HG03139 (cell line): ENCODE data around the gene MPLKIP.
"Not testable (repeated sequence)": the region's sequence is repeated elsewhere in the genome, so short reads cannot be mapped to it uniquely, and the experiment has no call there.

Experiments used
- ATAC-seq: cut with Tn5 transposase; IDR thresholded peaks from one replicate; pipeline ENCODE4 v1.9.1; 2021; ENCODE audit not compliant: unreplicated experiment

MPLKIP gene

GRCh38 chr7:40133561-40134427, 628 bp downstream of the MPLKIP start:
- ATAC-seq = no peak

- no peak for ATAC-seq
Measured at GRCh38 chr7:40122940-40123254, 11.5 kb downstream of the MPLKIP start.

GRCh38 chr7:40122100-40122939, 12.1 kb downstream of the MPLKIP start:
- ATAC-seq = not testable (repeated sequence)

DNA sequence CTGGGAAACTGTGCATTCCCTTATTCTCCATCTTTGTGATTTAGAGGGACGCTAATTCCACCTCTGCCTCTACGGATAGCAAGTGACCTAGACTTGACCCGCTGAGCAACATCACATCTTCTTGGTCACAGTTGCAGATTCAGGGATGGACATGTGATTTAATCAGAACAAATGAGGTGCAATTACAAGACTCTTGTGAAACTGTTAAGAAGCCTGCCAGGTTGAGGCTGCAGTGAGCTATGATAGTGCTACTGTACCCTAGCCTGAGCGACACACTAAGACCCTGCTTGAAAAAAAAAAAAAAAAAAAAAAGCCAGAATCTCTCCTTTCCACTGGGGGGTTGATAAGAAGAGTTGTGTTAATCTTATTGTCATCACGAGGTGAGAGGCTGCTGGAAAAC, 14.4 kb downstream of the MPLKIP start:
- no peak for ATAC-seq

- ATAC-seq = not testable (repeated sequence)
Measured at GRCh38 chr7:40118201-40118600, 16.2 kb downstream of the MPLKIP start.

- not testable (repeated sequence) for ATAC-seq
Measured at GRCh38 chr7:40117199-40117598, 17.2 kb downstream of the MPLKIP start.

DNA sequence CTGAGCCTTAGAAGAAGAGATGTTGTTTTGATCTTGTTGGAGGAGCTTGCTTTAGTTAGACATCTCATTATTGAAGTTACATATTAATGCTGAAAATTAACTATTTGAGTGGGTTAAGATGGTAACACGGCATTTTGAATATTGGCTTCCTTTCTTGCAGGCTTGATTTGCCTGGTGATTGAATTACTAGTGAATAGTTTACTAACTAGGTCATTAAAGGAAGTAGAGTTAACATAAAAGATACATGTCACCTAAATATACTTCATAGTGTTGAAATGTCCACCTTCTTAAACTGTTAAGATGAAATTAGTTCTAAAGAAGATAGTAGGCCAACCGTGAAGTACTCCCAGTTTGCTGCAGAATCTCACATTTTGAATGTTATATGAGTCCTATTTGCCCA, 18.5 kb downstream of the MPLKIP start:
- ATAC-seq = no peak

- no peak for ATAC-seq
Measured at GRCh38 chr7:40105879-40106473, 28.4 kb downstream of the MPLKIP start.

GRCh38 chr7:40102897-40103296, 31.5 kb downstream of the MPLKIP start:
- no peak for ATAC-seq

DNA sequence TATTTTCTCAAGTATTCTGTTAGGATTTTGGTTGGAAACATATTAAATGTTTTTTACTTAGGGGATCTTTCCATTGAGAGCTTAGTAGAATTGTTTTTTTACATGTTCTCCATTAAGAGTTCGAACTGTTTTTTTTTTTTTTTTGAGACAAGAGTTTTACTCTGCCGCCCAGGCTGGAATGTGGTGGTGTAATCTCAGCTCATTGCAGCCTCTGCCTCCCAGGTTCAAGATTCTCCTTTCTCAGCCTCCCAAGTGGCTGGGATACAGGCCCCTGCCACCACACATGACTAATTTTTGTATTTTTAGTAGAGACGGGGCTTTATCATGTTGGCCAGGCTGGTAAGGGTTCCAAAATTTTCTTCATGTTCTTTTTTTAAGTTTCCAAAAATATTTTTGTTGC, 33.2 kb downstream of the MPLKIP start:
- no peak for ATAC-seq

DNA sequence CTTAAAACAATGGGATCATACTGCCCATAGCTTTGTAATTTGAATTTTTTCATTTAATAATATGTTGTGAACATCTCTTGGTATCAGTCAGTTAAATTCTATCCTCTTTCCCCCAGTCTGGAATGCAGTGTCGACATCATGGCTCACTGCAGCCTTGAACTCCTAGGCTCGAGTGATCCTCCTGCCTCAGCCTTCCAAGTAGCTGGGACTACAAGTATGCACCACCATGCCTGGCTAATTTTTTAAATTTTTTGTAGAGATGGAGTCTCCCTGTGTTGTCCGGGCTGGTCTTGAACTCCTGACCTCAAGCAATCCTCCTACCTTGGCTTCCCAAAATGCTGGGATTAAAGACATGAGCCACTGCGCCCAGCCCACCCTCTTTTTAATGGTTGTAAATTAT, 34.6 kb downstream of the MPLKIP start:
- no peak for ATAC-seq

GRCh38 chr7:40098810-40099209, 35.6 kb downstream of the MPLKIP start:
- ATAC-seq = no peak

GRCh38 chr7:40097728-40098127, 36.7 kb downstream of the MPLKIP start:
- ATAC-seq = no peak

DNA sequence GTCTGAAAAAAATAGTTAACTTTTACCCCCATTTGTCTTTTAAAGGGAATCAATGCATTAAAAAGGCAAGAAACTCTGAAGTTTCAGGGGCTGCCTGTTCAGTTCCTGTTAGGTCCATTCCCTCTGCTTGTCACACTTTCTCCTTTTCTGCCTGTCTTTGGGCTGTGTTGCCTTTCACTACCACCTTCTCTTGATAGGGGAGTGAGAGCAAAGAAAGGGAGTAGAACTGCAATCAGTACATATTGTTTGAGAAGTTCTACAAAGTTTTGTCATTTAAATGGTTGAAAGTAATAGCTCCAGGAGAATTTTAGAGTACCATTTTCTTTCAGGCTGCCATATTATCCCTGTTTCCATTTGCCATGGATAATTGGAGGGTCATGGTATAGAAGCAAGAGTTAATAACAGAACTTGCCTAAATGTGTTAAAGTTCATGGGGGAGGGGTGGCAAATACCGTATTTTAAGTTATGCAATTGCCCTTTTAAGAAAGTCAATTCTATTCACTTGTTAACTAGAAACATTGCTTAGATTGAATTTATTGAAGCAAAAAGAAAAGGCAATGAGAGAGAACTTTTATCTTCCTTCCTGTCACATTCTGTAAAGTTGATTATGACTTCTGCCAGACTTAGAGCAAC, 38.6 kb downstream of the MPLKIP start:
- ATAC-seq = no peak

DNA sequence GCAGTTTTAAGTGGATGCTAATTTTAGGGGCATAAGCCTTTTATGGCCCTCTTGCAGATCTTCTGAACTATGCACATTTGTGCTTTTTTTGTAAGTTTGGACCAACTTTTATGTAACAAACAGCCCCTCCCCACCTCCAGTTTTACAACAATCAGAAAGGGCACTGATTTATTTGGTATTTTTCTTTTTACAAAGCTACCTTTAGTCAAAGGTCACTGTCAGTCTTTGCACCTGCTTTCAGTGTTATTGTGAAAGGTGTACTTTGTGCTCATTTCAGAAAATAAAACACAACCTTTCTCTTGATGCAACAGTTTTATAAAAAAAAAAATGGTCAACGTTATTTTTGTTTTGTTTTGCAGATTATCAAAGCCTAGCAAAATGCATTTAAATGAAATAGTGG, 39.2 kb downstream of the MPLKIP start:
- no peak for ATAC-seq

DNA sequence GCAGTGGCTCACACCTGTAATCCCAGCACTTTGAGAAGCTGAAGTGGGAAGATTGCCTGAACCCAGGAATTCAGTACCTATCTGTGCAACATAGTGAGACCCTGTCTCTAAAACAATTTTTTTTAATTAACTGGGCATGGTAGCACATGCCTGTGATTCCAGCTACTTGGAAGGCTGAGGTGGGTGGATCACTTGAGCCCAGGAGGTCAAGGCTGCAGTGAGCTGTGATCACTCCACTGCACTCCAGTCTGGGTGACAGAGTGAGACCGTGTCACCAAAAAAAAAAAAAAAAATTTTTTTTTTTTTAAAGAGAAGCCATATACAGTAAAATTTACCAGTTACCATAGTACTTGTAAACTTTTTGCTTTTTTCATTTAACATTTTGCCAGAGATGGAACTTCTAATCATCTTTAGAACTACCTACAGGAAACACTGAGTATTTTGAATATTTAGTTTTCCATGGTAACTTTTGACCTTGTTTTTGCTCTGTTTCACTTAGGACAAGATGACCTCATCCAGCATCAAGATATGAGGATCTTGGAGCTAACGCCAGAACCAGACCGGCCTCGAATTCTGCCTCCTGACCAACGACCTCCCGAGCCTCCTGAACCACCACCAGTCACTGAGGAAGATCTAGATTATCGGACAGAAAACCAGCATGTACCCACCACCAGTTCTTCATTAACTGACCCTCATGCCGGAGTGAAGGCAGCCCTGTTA, 40.6 kb downstream of the MPLKIP start:
- ATAC-seq = no peak

DNA sequence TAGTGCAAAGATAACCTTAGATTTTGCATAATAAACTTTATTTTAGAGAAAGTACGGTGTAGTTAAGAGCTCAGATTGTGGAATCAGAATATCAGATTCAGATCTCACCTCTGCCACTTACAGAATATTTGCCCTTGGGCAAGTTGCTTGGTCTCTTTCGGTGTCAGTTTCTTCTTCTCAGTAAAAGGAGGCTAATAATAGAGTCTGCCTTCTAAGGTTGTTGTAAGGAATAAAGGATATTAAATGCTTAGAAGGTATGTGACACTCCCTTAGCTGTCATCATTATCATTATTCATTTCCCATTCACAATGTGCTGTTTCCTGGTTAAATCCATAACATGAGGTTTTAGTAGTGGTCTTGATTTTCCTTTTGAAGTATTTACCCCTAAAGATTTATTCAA, 42.2 kb downstream of the MPLKIP start:
- no peak for ATAC-seq

GRCh38 chr7:40077849-40078248, 56.6 kb downstream of the MPLKIP start:
- ATAC-seq = no peak
